ENCODE data around the gene SNX22. TPM values are rescaled to one million over a fixed set of nuclear protein-coding genes. Genes with fewer than 3 reads are reported as not detected.

Gene SNX22
- total and polyA plus RNA-seq, 4 donors = 2.2 to 37.4 (median 3.1) TPM

DNA sequence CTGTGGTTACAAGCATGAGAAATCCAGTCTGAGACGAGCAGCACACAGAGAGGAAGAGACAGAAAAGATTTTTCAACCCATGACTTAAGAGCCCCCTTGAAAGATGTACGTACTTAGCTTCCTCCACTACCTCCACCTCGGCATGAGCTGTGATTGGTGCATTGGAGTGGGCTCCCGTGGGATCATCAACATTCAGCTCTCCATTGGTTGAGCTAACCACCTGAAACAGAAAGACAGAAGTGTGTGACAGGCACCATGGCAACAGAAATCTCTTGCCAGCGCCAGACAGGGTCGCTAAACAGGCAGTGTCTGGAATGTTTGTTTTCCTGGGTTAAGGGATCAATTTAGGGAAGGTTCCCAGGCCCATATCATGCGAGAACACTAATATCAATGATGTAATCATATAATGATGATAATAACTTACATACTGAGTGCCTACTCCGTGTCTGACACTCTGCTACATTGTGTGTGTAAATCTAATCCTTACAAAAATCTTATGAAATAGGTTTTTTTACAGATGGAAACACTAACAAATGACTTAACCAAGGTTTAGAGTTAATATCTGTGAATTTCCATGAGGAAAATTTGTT is 28.8 kb downstream of the SNX22 start:
- H3K36me3 ChIP-seq (ENCODE audit: control insufficient read depth in 4 of 4, insufficient read depth in 3 of 4, low read depth in 1 of 4, low read length in 3 of 4) = peaks cover 0 to 14% (median 4%) of the 10 kb centered on the region in 4 donors
- H3K9me3 ChIP-seq (ENCODE audit: control insufficient read depth in 4 of 4, low read length in 3 of 4) = no peaks in the 10 kb centered on the region
- no peaks in the 10 kb centered on the region for H3K4me1 ChIP-seq (ENCODE audit: control insufficient read depth in 4 of 4, insufficient read depth in 4 of 4, low read length in 3 of 4)
- H3K4me3 ChIP-seq (ENCODE audit: low read depth in 1 of 3, low read length in 3 of 3) = no peak overlapping the region
- no peak overlapping the region for H3K27ac ChIP-seq (ENCODE audit: low read depth in 1 of 2, low read length in 2 of 2)
- no peak for DNase-seq (ENCODE audit: low spot score)
- WGBS = 81% methylated on average over 8 of the region's 8 CpGs
- TF ChIP-seq EGR1 (IDR thresholded peaks at IDR 0.05; ENCODE audit: low read depth in 2 of 2) = no peak
- H3K27me3 ChIP-seq (ENCODE audit: control insufficient read depth in 4 of 4, insufficient read depth in 4 of 4, low read length in 3 of 4) = no peaks in the 10 kb centered on the region
- no peak overlapping the region for H3K9ac ChIP-seq (ENCODE audit: low read depth in 1 of 2, low read length in 2 of 2)

DNA sequence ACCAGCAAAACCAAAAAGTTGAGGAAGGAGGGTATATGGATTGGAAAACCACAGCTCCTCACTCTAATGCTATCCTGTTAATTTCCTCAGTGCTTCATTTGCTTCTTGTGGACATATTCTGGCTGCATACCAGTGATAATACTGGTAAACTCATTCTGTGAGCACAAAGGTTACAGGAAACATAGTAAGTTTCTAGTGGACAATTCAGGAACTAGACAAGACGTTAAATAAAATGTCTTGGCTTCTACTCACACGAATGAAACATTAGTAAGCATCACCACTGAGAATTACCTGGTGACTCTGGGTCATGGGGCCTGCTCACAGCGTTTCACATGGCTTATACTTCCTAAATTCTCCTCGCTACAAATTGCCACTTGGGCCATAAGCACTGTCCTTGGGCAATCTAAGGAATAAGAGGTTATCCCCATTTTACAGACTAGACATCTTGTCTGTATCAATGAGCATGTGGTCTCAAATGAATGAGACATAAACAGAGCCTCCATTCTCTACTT is 31.4 kb downstream of the SNX22 start:
- no peak overlapping the region for H3K27ac ChIP-seq (ENCODE audit: low read depth in 1 of 2, low read length in 2 of 2)
- DNase-seq (ENCODE audit: low spot score) = no peak
- H3K36me3 ChIP-seq (ENCODE audit: control insufficient read depth in 4 of 4, insufficient read depth in 3 of 4, low read depth in 1 of 4, low read length in 3 of 4) = peaks cover 0 to 10% (median 3%) of the 10 kb centered on the region in 4 donors
- WGBS = 87% methylated on average over 4 of the region's 4 CpGs
- H3K9ac ChIP-seq (ENCODE audit: low read depth in 1 of 2, low read length in 2 of 2) = no peak overlapping the region
- H3K4me3 ChIP-seq (ENCODE audit: low read depth in 1 of 3, low read length in 3 of 3) = no peak overlapping the region
- no peaks in the 10 kb centered on the region for H3K9me3 ChIP-seq (ENCODE audit: control insufficient read depth in 4 of 4, low read length in 3 of 4)
- TF ChIP-seq HNF4A (conservative IDR thresholded peaks at IDR 0.05) (no peak), SP1 (IDR thresholded peaks at IDR 0.05) (no peak), FOXA1 (IDR thresholded peaks at IDR 0.05) (no peak), RAD21 (IDR thresholded peaks at IDR 0.05) (no peak), RXRA (IDR thresholded peaks at IDR 0.05) (no peak), GABPA (IDR thresholded peaks at IDR 0.05 in 1 of 2, conservative IDR thresholded peaks at IDR 0.05 in 1 of 2) (no peak), NR2F2 (IDR thresholded peaks at IDR 0.05) (no peak), FOXA2 (IDR thresholded peaks at IDR 0.05) (no peak)
- TF ChIP-seq, protein P1, sequence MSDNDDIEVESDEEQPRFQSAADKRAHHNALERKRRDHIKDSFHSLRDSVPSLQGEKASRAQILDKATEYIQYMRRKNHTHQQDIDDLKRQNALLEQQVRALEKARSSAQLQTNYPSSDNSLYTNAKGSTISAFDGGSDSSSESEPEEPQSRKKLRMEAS (IDR thresholded peaks at IDR 0.05) = no peak
- TF ChIP-seq, protein P2, sequence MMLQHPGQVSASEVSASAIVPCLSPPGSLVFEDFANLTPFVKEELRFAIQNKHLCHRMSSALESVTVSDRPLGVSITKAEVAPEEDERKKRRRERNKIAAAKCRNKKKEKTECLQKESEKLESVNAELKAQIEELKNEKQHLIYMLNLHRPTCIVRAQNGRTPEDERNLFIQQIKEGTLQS (IDR thresholded peaks at IDR 0.05) = no peak
- no peaks in the 10 kb centered on the region for H3K27me3 ChIP-seq (ENCODE audit: control insufficient read depth in 4 of 4, insufficient read depth in 4 of 4, low read length in 3 of 4)
- H3K4me1 ChIP-seq (ENCODE audit: control insufficient read depth in 4 of 4, insufficient read depth in 4 of 4, low read length in 3 of 4) = no peaks in the 10 kb centered on the region

DNA sequence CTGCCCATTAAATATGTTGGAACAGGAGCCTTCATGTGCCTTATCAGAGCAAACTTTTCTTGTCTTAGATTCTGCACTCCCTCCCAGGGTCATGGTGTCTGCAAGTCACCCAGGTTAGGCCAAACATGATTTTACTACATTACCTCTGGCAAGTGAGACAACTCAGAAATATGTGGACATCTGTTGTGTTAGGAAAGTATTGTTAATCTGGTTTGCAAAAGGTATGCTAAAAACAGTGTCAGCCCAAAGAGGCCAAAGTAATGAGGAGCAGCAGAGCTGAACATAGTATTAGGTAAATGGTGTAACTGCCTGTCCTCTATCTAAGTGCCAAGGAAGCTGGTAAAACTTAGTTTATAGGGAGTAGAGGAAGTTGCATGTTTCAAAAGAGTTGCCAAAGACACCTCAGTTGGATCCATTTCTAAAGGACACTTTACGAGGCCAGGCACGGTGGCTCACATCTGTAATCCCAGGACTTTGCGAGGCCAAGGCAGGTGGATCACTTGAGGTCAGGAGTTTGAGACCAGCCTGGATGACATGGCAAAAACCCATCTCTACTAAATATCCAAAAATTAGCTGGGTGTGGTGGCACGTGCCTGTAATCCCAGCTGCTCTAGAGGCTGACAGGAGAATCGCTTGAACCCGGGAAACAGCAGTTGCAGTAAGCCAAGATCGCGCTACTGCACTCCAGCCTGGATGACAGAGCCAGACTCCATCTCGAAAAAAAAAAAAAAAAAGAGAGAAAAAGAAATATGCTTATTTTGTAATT is 33.8 kb downstream of the SNX22 start:
- no peaks in the 10 kb centered on the region for H3K9me3 ChIP-seq (ENCODE audit: control insufficient read depth in 4 of 4, low read length in 3 of 4)
- H3K9ac ChIP-seq (ENCODE audit: low read depth in 1 of 2, low read length in 2 of 2) = no peak overlapping the region
- DNase-seq (ENCODE audit: low spot score) = no peak
- WGBS = 96% methylated on average over 9 of the region's 9 CpGs
- no peak for TF ChIP-seq SP1 (IDR thresholded peaks at IDR 0.05)
- TF ChIP-seq JUND (IDR thresholded peaks at IDR 0.05) = no peak
- TF ChIP-seq HNF4A (conservative IDR thresholded peaks at IDR 0.05) = no peak
- H3K27ac ChIP-seq (ENCODE audit: low read depth in 1 of 2, low read length in 2 of 2) = no peak overlapping the region
- H3K27me3 ChIP-seq (ENCODE audit: control insufficient read depth in 4 of 4, insufficient read depth in 4 of 4, low read length in 3 of 4) = no peaks in the 10 kb centered on the region
- H3K4me1 ChIP-seq (ENCODE audit: control insufficient read depth in 4 of 4, insufficient read depth in 4 of 4, low read length in 3 of 4) = no peaks in the 10 kb centered on the region
- peaks cover 0 to 7% (median under 1%) of the 10 kb centered on the region in 4 donors for H3K36me3 ChIP-seq (ENCODE audit: control insufficient read depth in 4 of 4, insufficient read depth in 3 of 4, low read depth in 1 of 4, low read length in 3 of 4)
- no peak overlapping the region for H3K4me3 ChIP-seq (ENCODE audit: low read depth in 1 of 3, low read length in 3 of 3)

All from liver (tissue), 9 donors.